ENCODE measurements around the gene TBX19. TPM values are rescaled to one million over a fixed set of nuclear protein-coding genes. Genes with fewer than 3 reads are reported as not detected.

Gene TBX19
- total RNA-seq, 1 experiment from 2014 or later, result 2.8 TPM

GRCh38 chr1:168321945-168322344, 41.3 kb downstream of the TBX19 start:
- Mint-ChIP-seq H3K4me1 (ENCODE audit: low read depth, unreplicated experiment) (no peaks in the 10 kb centered on the region), H3K27me3 (ENCODE audit: insufficient read depth, unreplicated experiment) (no peaks in the 10 kb centered on the region), H3K9me3 (ENCODE audit: unreplicated experiment) (peaks cover 15% of the 10 kb centered on the region), H3K36me3 (ENCODE audit: insufficient read depth, unreplicated experiment) (no peaks in the 10 kb centered on the region), H3K4me3 (ENCODE audit: unreplicated experiment) (no peak overlapping the region), H3K27ac (ENCODE audit: unreplicated experiment) (no peak overlapping the region)
- POLR2A ChIA-PET, result interaction anchor here (1.0 to 1.4 kb wide), 2 partner anchors 20 to 86 kb away, joined by 3 to 5 read pairs; no protein-coding TSS in a partner anchor
- 0 out of 2 replicates have a peak, but pooled peaks cover 4% of the 10 kb centered on the region for H3K4me1 ChIP-seq
- H3K27me3 ChIP-seq (replicated peaks; ENCODE audit: control insufficient read depth, insufficient read depth, low read length), result no peaks in the 10 kb centered on the region
- intact Hi-C loops (cut with micrococcal nuclease; ENCODE audit: unreplicated experiment), result loop anchor here (1.0 kb wide), 4 partner anchors 87 to 238 kb away; partner anchors contain the start of gene TIPRL
- DNase-seq, result peak in 1 of 2 experiments; percentile 31
- CTCF ChIA-PET, result interaction anchor here (0.7 to 2.2 kb wide), 10 partner anchors 9 to 240 kb away, joined by 4 to 48 read pairs (median 6); partner anchors contain the start of genes SFT2D2 and TIPRL
- no TSS peak for BruUV-seq (replicated peaks)
- H3K36me3 ChIP-seq (ENCODE audit: control insufficient read depth, insufficient read depth, low read length), result no peaks in the 10 kb centered on the region
- TF ChIP-seq, protein P1, sequence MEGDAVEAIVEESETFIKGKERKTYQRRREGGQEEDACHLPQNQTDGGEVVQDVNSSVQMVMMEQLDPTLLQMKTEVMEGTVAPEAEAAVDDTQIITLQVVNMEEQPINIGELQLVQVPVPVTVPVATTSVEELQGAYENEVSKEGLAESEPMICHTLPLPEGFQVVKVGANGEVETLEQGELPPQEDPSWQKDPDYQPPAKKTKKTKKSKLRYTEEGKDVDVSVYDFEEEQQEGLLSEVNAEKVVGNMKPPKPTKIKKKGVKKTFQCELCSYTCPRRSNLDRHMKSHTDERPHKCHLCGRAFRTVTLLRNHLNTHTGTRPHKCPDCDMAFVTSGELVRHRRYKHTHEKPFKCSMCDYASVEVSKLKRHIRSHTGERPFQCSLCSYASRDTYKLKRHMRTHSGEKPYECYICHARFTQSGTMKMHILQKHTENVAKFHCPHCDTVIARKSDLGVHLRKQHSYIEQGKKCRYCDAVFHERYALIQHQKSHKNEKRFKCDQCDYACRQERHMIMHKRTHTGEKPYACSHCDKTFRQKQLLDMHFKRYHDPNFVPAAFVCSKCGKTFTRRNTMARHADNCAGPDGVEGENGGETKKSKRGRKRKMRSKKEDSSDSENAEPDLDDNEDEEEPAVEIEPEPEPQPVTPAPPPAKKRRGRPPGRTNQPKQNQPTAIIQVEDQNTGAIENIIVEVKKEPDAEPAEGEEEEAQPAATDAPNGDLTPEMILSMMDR (IDR thresholded peaks at IDR 0.05; ENCODE audit: insufficient read depth in 1 of 2, low read depth in 1 of 2, low read length in 1 of 2, severe bottlenecking in 1 of 2, unreplicated experiment in 1 of 2), result peak; percentile 28 to 63
- no peak overlapping the region for H3K4me3 ChIP-seq (ENCODE audit: low read depth, low read length)
- H3K9me3 ChIP-seq, result no peaks in the 10 kb centered on the region

DNA sequence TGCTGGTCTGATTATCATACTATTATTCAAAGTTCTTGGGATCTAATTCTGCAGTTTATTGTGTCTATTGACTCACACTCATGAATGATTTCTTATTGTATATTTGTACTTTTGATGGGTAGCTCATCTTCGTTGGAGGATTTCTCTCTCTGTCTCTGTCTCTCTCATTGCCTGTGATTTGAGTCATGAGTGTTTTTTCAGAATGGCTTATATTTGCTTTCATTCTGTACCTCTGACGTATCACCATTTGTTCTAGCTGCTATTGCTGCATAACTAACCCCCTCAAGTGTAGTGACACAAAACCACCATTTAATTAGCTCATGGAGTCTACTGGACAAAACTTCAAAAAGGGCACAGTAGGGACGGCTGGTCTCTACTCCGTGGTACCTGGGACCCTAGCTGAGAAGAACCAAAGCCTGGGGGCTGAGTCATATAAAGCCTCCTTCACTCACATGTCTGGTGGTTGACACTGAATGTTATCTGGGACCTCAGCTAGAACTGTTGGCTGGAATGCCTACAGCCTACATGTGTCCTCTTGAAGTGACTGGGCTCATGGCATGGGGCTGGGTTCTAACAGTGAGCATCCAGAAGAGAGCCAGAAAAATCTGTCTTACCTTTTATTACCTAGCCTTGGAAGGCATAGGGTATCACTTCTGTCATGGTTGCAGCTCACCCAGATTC, 44.2 kb downstream of the TBX19 start:
- ChIA-PET CTCF (no interaction called here), POLR2A (no interaction called here)
- no TSS peak for BruUV-seq (replicated peaks)
- no peak overlapping the region for H3K4me3 Mint-ChIP-seq (ENCODE audit: unreplicated experiment)
- Histone ChIP-seq H3K4me3 (ENCODE audit: low read depth, low read length) (no peak overlapping the region), H3K4me1 (0 out of 2 replicates have a peak, but pooled peaks cover 4% of the 10 kb centered on the region), H3K9me3 (no peaks in the 10 kb centered on the region), H3K27me3 (replicated peaks; ENCODE audit: control insufficient read depth, insufficient read depth, low read length) (no peaks in the 10 kb centered on the region), H3K36me3 (ENCODE audit: control insufficient read depth, insufficient read depth, low read length) (no peaks in the 10 kb centered on the region)
- no peak overlapping the region for H3K27ac Mint-ChIP-seq (ENCODE audit: unreplicated experiment)
- H3K27me3 Mint-ChIP-seq (ENCODE audit: insufficient read depth, unreplicated experiment), result no peaks in the 10 kb centered on the region
- TF ChIP-seq, protein P1 (IDR thresholded peaks at IDR 0.05; ENCODE audit: insufficient read depth in 1 of 2, low read depth in 1 of 2, low read length in 1 of 2, severe bottlenecking in 1 of 2, unreplicated experiment in 1 of 2), result no peak
- H3K4me1 Mint-ChIP-seq (ENCODE audit: low read depth, unreplicated experiment), result no peaks in the 10 kb centered on the region
- intact Hi-C loops (cut with micrococcal nuclease; ENCODE audit: unreplicated experiment), result no loop called here
- peaks cover 15% of the 10 kb centered on the region for H3K9me3 Mint-ChIP-seq (ENCODE audit: unreplicated experiment)
- no peaks in the 10 kb centered on the region for H3K36me3 Mint-ChIP-seq (ENCODE audit: insufficient read depth, unreplicated experiment)
- DNase-seq, result no peak

DNA sequence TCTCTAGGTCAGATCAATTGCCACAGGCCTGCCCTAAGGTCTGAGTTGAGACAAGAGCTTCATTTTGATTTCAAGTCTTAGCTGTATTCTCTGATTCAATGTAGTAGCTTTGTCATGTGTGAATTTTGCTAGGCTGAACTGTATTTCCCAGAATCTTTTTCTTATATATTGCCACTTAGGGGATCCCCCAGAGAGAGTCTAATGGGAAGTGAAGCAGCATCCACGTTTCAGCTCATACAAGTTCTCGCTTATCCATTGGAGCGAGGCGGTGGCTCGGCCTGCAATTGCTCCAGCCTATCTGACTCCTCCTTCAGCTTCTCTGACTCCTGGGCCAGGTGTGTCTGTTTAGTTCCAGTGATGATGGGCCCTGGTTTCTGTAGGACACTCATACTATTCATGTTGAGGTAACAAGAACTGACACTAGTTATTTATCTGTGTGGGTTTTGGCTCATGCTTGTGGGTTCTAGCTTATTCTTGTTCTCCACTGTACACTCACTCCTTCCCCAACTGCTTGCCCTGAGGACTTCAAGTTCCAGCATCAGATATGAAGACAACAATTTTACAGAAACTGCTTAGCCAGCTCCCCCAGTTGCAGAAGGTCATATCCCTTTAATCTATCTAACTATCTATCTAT, 48.2 kb downstream of the TBX19 start:
- H3K36me3 ChIP-seq (ENCODE audit: control insufficient read depth, insufficient read depth, low read length), result no peaks in the 10 kb centered on the region
- H3K4me1 ChIP-seq, result 0 out of 2 replicates have a peak, but pooled peaks cover under 1% of the 10 kb centered on the region
- no peaks in the 10 kb centered on the region for H3K9me3 ChIP-seq
- Mint-ChIP-seq H3K27ac (ENCODE audit: unreplicated experiment) (no peak overlapping the region), H3K36me3 (ENCODE audit: insufficient read depth, unreplicated experiment) (no peaks in the 10 kb centered on the region), H3K4me3 (ENCODE audit: unreplicated experiment) (no peak overlapping the region), H3K4me1 (ENCODE audit: low read depth, unreplicated experiment) (peaks cover 6% of the 10 kb centered on the region), H3K27me3 (ENCODE audit: insufficient read depth, unreplicated experiment) (no peaks in the 10 kb centered on the region), H3K9me3 (ENCODE audit: unreplicated experiment) (peaks cover 15% of the 10 kb centered on the region)
- no peaks in the 10 kb centered on the region for H3K27me3 ChIP-seq (replicated peaks; ENCODE audit: control insufficient read depth, insufficient read depth, low read length)
- TF ChIP-seq, protein P1 (IDR thresholded peaks at IDR 0.05; ENCODE audit: insufficient read depth in 1 of 2, low read depth in 1 of 2, low read length in 1 of 2, severe bottlenecking in 1 of 2, unreplicated experiment in 1 of 2), result no peak
- intact Hi-C loops (cut with micrococcal nuclease; ENCODE audit: unreplicated experiment), result no loop called here
- DNase-seq, result no peak
- no peak overlapping the region for H3K4me3 ChIP-seq (ENCODE audit: low read depth, low read length)
- CTCF ChIA-PET, result interaction anchor here (0.6 to 2.1 kb wide), 2 partner anchors 14 to 96 kb away, joined by 4 to 7 read pairs; no protein-coding TSS in a partner anchor
- POLR2A ChIA-PET, result interaction anchor here (0.5 kb wide), 1 partner anchor 101 kb away, joined by 3 read pairs; no protein-coding TSS in a partner anchor
- BruUV-seq (replicated peaks), result no TSS peak
